Measurements from ENCODE around the gene CFAP65. TPM values are rescaled to one million over a fixed set of nuclear protein-coding genes. Genes with fewer than 3 reads are reported as not detected.

The CFAP65 gene
- total RNA-seq, 2 experiments from 2014 or later, result not detected

GRCh38 chr2:218990612-218991011, 50.7 kb downstream of the CFAP65 start:
- no peak overlapping the region for H3K4me3 Mint-ChIP-seq
- H3K27ac Mint-ChIP-seq, result no peak overlapping the region
- TF ChIP-seq CTCF (IDR thresholded peaks at IDR 0.05), result no peak
- Histone ChIP-seq H3K27ac (ENCODE audit: low read depth in 1 of 2, low read length in 2 of 2) (no peak overlapping the region), H3K9me3 (ENCODE audit: control insufficient read depth in 1 of 2, insufficient read depth in 1 of 2, low read length in 2 of 2) (peaks cover 0 to 11% of the 10 kb centered on the region in 2 experiments), H3K27me3 (ENCODE audit: control insufficient read depth in 1 of 2, insufficient read depth in 2 of 2, low read length in 2 of 2) (peaks cover 93 to 96% of the 10 kb centered on the region in 2 experiments), H3K4me3 (ENCODE audit: low read length) (no peak overlapping the region), H3K36me3 (ENCODE audit: insufficient read depth, low read length) (no peaks in the 10 kb centered on the region), H3K4me1 (ENCODE audit: insufficient read depth, low read length) (peaks cover 22% of the 10 kb centered on the region)
- peaks cover 94% of the 10 kb centered on the region for H3K27me3 Mint-ChIP-seq
- peaks cover 17% of the 10 kb centered on the region for H3K4me1 Mint-ChIP-seq (ENCODE audit: low read depth)
- DNase-seq, result no peak
- no peak for ATAC-seq (ENCODE audit: poor library complexity)
- H3K36me3 Mint-ChIP-seq (ENCODE audit: low read depth), result no peaks in the 10 kb centered on the region
- H3K9me3 Mint-ChIP-seq, result no peaks in the 10 kb centered on the region
- ChIA-PET CTCF (interaction anchor here (3.0 kb wide), 1 partner anchor 11 kb away, joined by 12 read pairs; no protein-coding TSS in a partner anchor), POLR2A (no interaction called here)
- intact Hi-C loops (cut with DNase I, micrococcal nuclease), result no loop called here

- ATAC-seq (ENCODE audit: poor library complexity) (no peak), DNase-seq (no peak)
- H3K27ac Mint-ChIP-seq, result no peak overlapping the region
- H3K9me3 Mint-ChIP-seq, result no peaks in the 10 kb centered on the region
- H3K4me3 Mint-ChIP-seq, result no peak overlapping the region
- Histone ChIP-seq H3K9me3 (ENCODE audit: control insufficient read depth in 1 of 2, insufficient read depth in 1 of 2, low read length in 2 of 2) (peaks cover 0 to 11% of the 10 kb centered on the region in 2 experiments), H3K4me1 (ENCODE audit: insufficient read depth, low read length) (peaks cover 25% of the 10 kb centered on the region), H3K27me3 (ENCODE audit: control insufficient read depth in 1 of 2, insufficient read depth in 2 of 2, low read length in 2 of 2) (peaks cover 90 to 96% of the 10 kb centered on the region in 2 experiments), H3K27ac (ENCODE audit: low read depth in 1 of 2, low read length in 2 of 2) (no peak overlapping the region), H3K4me3 (ENCODE audit: low read length) (no peak overlapping the region), H3K36me3 (ENCODE audit: insufficient read depth, low read length) (no peaks in the 10 kb centered on the region)
- TF ChIP-seq CTCF (IDR thresholded peaks at IDR 0.05), result no peak
- H3K27me3 Mint-ChIP-seq, result peaks cover 93% of the 10 kb centered on the region
- no peaks in the 10 kb centered on the region for H3K36me3 Mint-ChIP-seq (ENCODE audit: low read depth)
- intact Hi-C loops (cut with DNase I, micrococcal nuclease), result no loop called here
- ChIA-PET POLR2A (no interaction called here), CTCF (interaction anchor here (3.0 kb wide), 1 partner anchor 10 kb away, joined by 12 read pairs; no protein-coding TSS in a partner anchor)
- H3K4me1 Mint-ChIP-seq (ENCODE audit: low read depth), result peaks cover 11% of the 10 kb centered on the region
These were observed 51.3 kb downstream of the CFAP65 start for GRCh38 chr2:218990052-218990451.

- DNase-seq, result no peak
These were observed 52.7 kb downstream of the CFAP65 start for GRCh38 chr2:218988650-218989049.

More at GRCh38 chr2:218988650-218989049, 52.7 kb downstream of the CFAP65 start:
- Mint-ChIP-seq H3K4me3 (no peak overlapping the region), H3K27me3 (peaks cover 90% of the 10 kb centered on the region), H3K9me3 (no peaks in the 10 kb centered on the region), H3K4me1 (ENCODE audit: low read depth) (peaks cover 14% of the 10 kb centered on the region), H3K36me3 (ENCODE audit: low read depth) (no peaks in the 10 kb centered on the region), H3K27ac (no peak overlapping the region)
- Histone ChIP-seq H3K27me3 (ENCODE audit: control insufficient read depth in 1 of 2, insufficient read depth in 2 of 2, low read length in 2 of 2) (peaks cover 90 to 98% of the 10 kb centered on the region in 2 experiments), H3K9me3 (ENCODE audit: control insufficient read depth in 1 of 2, insufficient read depth in 1 of 2, low read length in 2 of 2) (peaks cover 0 to 22% of the 10 kb centered on the region in 2 experiments), H3K4me1 (ENCODE audit: insufficient read depth, low read length) (peaks cover 32% of the 10 kb centered on the region), H3K27ac (ENCODE audit: low read depth in 1 of 2, low read length in 2 of 2) (no peak overlapping the region), H3K36me3 (ENCODE audit: insufficient read depth, low read length) (no peaks in the 10 kb centered on the region), H3K4me3 (ENCODE audit: low read length) (no peak overlapping the region)
- POLR2A ChIA-PET, result no interaction called here
- no peak for TF ChIP-seq CTCF (IDR thresholded peaks at IDR 0.05)
- intact Hi-C loops (cut with DNase I, micrococcal nuclease), result no loop called here
- ATAC-seq (ENCODE audit: poor library complexity), result no peak
- CTCF ChIA-PET, result interaction anchor here (3.0 kb wide), 1 partner anchor 9 kb away, joined by 12 read pairs; no protein-coding TSS in a partner anchor
